Hepatocyte (in vitro differentiated cells): ENCODE data around the gene PAXIP1.

Source experiments
- EZH2phosphoT487 ChIP-seq: fragments of 200-600 bp; sonication (generic); IDR thresholded peaks from one replicate; pipeline ENCODE4 v1.6.1; 2018; ENCODE audit warnings: antibody characterized with exemption, mild to moderate bottlenecking, low read depth, moderate library complexity; ENCODE audit not compliant: unreplicated experiment, severe bottlenecking
- TF ChIP-seq, protein P1 (sequence below): fragments of 200-600 bp; sonication (generic); IDR thresholded peaks from 2 replicates; pipeline ENCODE4 v1.5.1; 2016; ENCODE audit warnings: antibody characterized with exemption, mild to moderate bottlenecking; ENCODE audit not compliant: poor library complexity

DNA sequence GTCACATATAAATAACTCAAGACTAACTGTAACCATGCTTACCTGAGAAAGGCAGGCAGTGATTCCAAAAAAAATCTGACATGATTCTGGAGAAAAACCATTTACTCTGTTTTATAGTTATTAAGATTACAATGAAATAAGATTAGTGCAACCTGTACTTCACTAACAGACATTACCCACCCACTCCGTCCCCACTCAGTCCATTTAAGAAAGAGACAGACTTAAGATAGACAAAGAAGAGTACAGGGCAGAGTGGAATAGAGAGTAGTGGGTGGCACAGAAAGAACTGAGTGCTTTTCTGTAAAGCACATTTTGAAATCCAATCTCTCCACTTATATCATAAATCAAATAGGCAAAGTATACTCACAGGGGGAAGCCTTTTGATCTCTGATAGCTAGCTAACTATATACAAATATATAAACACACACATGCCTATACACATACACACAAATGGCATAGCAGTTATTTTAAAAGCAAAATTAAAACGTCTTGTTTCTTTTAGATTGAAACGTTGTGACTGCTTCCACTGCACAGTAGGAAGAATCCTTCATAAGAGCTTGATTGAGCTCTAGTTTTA lies 11.9 kb downstream of the PAXIP1 start:
- TF ChIP-seq, protein P1, sequence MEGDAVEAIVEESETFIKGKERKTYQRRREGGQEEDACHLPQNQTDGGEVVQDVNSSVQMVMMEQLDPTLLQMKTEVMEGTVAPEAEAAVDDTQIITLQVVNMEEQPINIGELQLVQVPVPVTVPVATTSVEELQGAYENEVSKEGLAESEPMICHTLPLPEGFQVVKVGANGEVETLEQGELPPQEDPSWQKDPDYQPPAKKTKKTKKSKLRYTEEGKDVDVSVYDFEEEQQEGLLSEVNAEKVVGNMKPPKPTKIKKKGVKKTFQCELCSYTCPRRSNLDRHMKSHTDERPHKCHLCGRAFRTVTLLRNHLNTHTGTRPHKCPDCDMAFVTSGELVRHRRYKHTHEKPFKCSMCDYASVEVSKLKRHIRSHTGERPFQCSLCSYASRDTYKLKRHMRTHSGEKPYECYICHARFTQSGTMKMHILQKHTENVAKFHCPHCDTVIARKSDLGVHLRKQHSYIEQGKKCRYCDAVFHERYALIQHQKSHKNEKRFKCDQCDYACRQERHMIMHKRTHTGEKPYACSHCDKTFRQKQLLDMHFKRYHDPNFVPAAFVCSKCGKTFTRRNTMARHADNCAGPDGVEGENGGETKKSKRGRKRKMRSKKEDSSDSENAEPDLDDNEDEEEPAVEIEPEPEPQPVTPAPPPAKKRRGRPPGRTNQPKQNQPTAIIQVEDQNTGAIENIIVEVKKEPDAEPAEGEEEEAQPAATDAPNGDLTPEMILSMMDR: no peak
- no peak for TF ChIP-seq EZH2phosphoT487
